OCI-LY3 (cell line): ENCODE data around the gene SALL3.

Experiments used
- H2AFZ ChIP-seq: fragments of 200-600, 300-600 bp; shearing (Covaris generic); 2 replicates; pipeline ENCODE4 v1.6.0; 2014; ENCODE audit warnings: antibody characterized with exemption, low read depth, low read length
- H3K27ac ChIP-seq: fragments of 200-600, 300-600 bp; sonication (generic); 2 replicates; pipeline ENCODE4 v1.5.1; 2014; ENCODE audit warnings: mild to moderate bottlenecking, low read length, moderate library complexity, mixed read lengths
- H3K27me3 ChIP-seq: fragments of 200-600, 300-600 bp; sonication (generic); 2 replicates; pipeline ENCODE4 v1.6.1; 2014; ENCODE audit warnings: low read depth, low read length, mixed read lengths
- H3K36me3 ChIP-seq: fragments of 200-600, 300-600 bp; sonication (generic); replicated peaks from 2 replicates; pipeline ENCODE3; 2014; ENCODE audit warnings: low read depth, low read length, mixed read lengths
- H3K4me1 ChIP-seq: fragments of 300-600, 200-600 bp; sonication (generic); 2 replicates; pipeline ENCODE4 v1.6.1; 2014; ENCODE audit warnings: low read length, mixed read lengths
- H3K4me2 ChIP-seq: fragments of 200-600, 300-600 bp; sonication (generic); 2 replicates; pipeline ENCODE4 v1.6.1; 2014; ENCODE audit warnings: low read length, mixed read lengths
- H3K4me3 ChIP-seq: fragments of 300-600, 200-600 bp; sonication (generic); 2 replicates; pipeline ENCODE4 v1.5.1; 2014; ENCODE audit warnings: antibody characterized with exemption, mild to moderate bottlenecking, low read length, moderate library complexity
- H3K79me2 ChIP-seq: fragments of 300-600, 200-600 bp; shearing (Covaris generic); 2 replicates; pipeline ENCODE4 v1.6.1; 2014; ENCODE audit warnings: mild to moderate bottlenecking, low read length, mixed read lengths
- H3K9ac ChIP-seq: fragments of 300-600, 200-600 bp; shearing (Covaris generic); 2 replicates; pipeline ENCODE4 v1.6.0; 2014; ENCODE audit warnings: mild to moderate bottlenecking, low read length, moderate library complexity
- H3K9me3 ChIP-seq: fragments of 200-600, 300-600 bp; shearing (Covaris generic); 2 replicates; pipeline ENCODE4 v1.6.1; 2014; ENCODE audit warnings: low read length, mixed read lengths; ENCODE audit not compliant: insufficient read depth
- H4K20me1 ChIP-seq: fragments of 200-600, 300-600 bp; sonication (generic); 2 replicates; pipeline ENCODE4 v1.6.1; 2016; ENCODE audit warnings: low read length, mixed read lengths; ENCODE audit not compliant: insufficient read depth
- EZH2phosphoT487 ChIP-seq: fragments of 200-600 bp; shearing (Covaris generic); IDR thresholded peaks from 2 replicates; pipeline ENCODE4 v1.6.1; 2018; ENCODE audit warnings: antibody characterized with exemption, mixed run types, low read depth
- TF ChIP-seq, protein P1 (sequence below): fragments of 200-600, 300-600 bp; sonication (generic); IDR thresholded peaks from 2 replicates; pipeline ENCODE4 v1.5.1; 2014; ENCODE audit warnings: antibody characterized with exemption, low read length, low read depth

The SALL3 gene

DNA sequence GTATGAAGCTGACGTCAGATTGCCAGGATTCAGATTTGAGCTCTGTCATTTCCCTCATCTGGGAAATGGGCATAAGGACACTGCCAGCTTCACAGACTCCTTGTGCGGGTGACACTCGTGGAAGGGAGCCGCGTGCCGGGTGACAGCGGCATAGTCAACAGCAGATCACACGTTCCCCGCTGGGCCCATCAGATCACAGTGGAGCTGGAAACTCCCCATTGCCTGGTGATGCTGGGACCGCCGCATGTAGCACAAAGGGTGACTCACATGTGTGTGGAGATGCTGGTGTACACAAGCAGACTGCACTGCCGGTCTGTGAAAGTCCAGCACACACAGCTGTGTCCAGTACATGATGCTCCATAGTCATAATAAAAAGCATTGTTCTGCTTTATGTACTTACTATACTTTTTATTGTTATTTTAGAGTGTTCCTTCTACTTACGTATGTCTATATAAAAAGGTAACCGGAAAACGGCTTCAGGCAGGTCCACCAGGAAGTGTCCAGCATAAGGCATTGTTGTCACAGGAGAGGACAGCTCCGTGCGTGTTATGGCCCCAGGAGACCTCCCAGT is 31.8 kb downstream of the SALL3 start:
- TF ChIP-seq, protein P1, sequence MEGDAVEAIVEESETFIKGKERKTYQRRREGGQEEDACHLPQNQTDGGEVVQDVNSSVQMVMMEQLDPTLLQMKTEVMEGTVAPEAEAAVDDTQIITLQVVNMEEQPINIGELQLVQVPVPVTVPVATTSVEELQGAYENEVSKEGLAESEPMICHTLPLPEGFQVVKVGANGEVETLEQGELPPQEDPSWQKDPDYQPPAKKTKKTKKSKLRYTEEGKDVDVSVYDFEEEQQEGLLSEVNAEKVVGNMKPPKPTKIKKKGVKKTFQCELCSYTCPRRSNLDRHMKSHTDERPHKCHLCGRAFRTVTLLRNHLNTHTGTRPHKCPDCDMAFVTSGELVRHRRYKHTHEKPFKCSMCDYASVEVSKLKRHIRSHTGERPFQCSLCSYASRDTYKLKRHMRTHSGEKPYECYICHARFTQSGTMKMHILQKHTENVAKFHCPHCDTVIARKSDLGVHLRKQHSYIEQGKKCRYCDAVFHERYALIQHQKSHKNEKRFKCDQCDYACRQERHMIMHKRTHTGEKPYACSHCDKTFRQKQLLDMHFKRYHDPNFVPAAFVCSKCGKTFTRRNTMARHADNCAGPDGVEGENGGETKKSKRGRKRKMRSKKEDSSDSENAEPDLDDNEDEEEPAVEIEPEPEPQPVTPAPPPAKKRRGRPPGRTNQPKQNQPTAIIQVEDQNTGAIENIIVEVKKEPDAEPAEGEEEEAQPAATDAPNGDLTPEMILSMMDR: no peak
- no peak for TF ChIP-seq EZH2phosphoT487
- no peak overlapping the region for H3K9ac ChIP-seq
- 0 out of 2 replicates have a peak, but pooled peaks cover 6% of the 10 kb centered on the region for H3K9me3 ChIP-seq
- peaks cover 29% of the 10 kb centered on the region for H3K27me3 ChIP-seq
- H3K27ac ChIP-seq: no peak overlapping the region
- H3K79me2 ChIP-seq: no peaks in the 10 kb centered on the region
- no peak overlapping the region for H3K4me3 ChIP-seq
- H2AFZ ChIP-seq: no peak overlapping the region
- H3K4me1 ChIP-seq: no peaks in the 10 kb centered on the region
- H3K36me3 ChIP-seq: no peaks in the 10 kb centered on the region
- no peaks in the 10 kb centered on the region for H4K20me1 ChIP-seq
- no peak overlapping the region for H3K4me2 ChIP-seq

DNA sequence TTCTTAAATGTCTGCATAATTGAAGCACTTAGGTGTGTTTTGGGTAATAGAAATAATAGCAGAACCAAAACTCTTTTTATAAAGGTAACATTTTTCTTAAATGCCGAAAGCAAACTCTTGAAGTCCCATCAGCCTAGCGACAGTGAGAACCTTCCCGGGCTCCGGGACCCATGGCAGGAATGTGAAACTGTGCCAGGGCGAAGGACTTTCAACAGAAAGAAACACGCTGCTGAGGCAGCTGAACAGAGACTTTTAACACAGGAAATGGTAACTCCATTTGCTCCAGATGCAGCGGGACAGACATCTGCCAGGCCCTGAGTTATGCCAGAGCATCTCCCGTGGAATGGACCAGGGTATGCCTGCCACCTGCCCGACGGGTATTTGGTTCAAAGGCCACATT is 34.3 kb downstream of the SALL3 start:
- Histone ChIP-seq H3K27me3 (peaks cover 40% of the 10 kb centered on the region), H2AFZ (no peak overlapping the region), H3K4me2 (no peak overlapping the region), H3K79me2 (no peaks in the 10 kb centered on the region), H3K9ac (no peak overlapping the region), H3K36me3 (no peaks in the 10 kb centered on the region), H3K27ac (no peak overlapping the region), H3K4me3 (no peak overlapping the region), H3K9me3 (no peaks in the 10 kb centered on the region), H3K4me1 (no peaks in the 10 kb centered on the region), H4K20me1 (no peaks in the 10 kb centered on the region)
- TF ChIP-seq, protein P1: no peak
- TF ChIP-seq EZH2phosphoT487: no peak

DNA sequence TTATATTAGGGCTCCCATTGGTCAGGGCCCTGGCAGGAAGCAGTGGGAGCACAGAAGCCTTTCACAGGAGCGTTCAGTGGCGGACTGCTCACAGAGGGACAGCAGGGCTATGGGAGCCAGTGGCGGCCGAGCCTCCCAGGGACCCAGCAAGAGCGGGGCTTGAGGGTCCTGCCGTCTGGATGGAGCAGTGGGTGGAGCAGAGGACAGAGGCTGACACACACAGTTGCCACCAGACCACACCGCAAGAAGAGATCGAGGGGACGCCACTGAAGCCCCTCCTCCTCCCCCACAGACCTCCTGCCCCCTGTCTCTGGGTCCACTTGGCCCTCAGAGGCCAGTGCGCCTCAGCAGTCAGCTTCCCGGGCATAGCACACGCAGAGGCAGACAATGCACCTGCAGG is 39.3 kb downstream of the SALL3 start:
- peaks cover 13% of the 10 kb centered on the region for H3K27me3 ChIP-seq
- no peak overlapping the region for H3K4me3 ChIP-seq

DNA sequence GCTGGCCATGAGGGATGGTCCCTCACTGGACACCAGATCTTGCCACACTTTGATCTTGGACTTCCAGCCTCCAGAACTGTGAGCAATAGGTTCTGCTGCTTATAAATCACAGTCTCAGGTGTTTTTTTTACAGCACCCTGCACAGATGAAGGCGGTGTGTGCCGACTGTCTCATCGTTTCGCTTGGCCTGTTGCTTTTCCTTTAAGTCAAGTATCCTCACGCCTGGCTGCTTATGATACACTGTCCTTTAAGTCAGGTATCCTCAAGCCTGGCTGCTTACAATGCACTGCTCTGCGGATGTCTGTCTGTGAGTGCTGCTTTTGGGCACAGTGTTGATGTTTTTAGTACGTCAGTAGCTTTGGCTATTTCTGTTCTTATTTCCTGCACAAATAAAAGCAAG is 40.3 kb downstream of the SALL3 start:
- Histone ChIP-seq H3K36me3 (no peaks in the 10 kb centered on the region), H3K27ac (no peak overlapping the region), H3K4me3 (no peak overlapping the region), H3K79me2 (no peaks in the 10 kb centered on the region), H4K20me1 (no peaks in the 10 kb centered on the region), H3K4me2 (no peak overlapping the region), H3K9me3 (0 out of 2 replicates have a peak, but pooled peaks cover 3% of the 10 kb centered on the region), H2AFZ (no peak overlapping the region), H3K9ac (no peak overlapping the region), H3K27me3 (peaks cover 11% of the 10 kb centered on the region), H3K4me1 (no peaks in the 10 kb centered on the region)
- TF ChIP-seq, protein P1: no peak
- TF ChIP-seq EZH2phosphoT487: no peak

More for the DNA sequence above, 39.3 kb downstream of the SALL3 start:
- no peaks in the 10 kb centered on the region for H4K20me1 ChIP-seq
- H3K79me2 ChIP-seq: no peaks in the 10 kb centered on the region
- TF ChIP-seq EZH2phosphoT487: no peak
- TF ChIP-seq, protein P1: no peak
- H3K36me3 ChIP-seq: no peaks in the 10 kb centered on the region
- no peak overlapping the region for H3K4me2 ChIP-seq
- H3K27ac ChIP-seq: no peak overlapping the region
- H3K4me1 ChIP-seq: no peaks in the 10 kb centered on the region
- H3K9ac ChIP-seq: no peak overlapping the region
- 0 out of 2 replicates have a peak, but pooled peaks cover 3% of the 10 kb centered on the region for H3K9me3 ChIP-seq
- no peak overlapping the region for H2AFZ ChIP-seq
